SIG-M5 (cell line): ENCODE measurements around the gene ZNRD2.

Source experiments
- DNase-seq: peaks from one replicate; lab custom pipeline; 2025; lab: John Stamatoyannopoulos, UW

ZNRD2 gene

GRCh38 chr11:65588199-65589054, 18.1 kb downstream of the ZNRD2 start:
- DNase-seq: no peak

DNA sequence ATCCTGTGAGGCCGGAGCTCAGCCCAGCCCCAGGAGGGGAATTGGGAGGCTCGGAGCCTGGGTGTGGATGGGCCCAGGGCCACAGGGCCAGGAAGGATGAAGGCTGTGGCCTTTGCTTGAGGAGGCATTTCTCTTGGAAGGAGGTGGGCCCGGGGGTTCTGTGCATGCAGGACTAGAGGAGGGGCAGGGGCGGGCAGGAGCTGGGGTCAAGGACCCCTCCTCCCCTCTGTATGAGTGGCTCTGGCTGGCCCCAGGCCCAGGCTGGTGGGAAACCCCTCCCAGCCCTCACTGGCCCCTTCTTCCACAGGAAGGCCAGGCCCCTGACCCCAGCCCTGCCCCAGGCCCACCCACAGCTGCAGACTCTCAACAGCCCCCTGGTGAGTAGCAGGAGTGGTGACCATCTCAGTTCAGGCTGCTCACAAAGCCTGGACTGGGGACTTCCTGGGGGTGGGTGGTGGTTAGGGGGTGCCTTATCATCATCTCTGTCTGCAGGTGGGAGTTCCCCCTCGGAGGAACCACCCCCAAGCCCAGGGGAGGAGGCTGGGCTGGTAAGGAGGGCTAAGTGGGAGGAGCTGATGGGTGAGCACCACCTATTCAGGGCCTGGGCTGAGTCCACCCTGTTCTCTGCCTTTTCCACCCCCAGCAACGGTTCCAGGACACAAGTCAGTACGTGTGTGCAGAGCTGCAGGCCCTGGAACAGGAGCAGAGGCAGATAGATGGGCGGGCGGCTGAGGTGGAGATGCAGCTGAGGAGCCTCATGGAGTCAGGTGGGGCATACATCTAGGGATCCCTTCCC, 19.4 kb downstream of the ZNRD2 start:
- DNase-seq: no peak

DNA sequence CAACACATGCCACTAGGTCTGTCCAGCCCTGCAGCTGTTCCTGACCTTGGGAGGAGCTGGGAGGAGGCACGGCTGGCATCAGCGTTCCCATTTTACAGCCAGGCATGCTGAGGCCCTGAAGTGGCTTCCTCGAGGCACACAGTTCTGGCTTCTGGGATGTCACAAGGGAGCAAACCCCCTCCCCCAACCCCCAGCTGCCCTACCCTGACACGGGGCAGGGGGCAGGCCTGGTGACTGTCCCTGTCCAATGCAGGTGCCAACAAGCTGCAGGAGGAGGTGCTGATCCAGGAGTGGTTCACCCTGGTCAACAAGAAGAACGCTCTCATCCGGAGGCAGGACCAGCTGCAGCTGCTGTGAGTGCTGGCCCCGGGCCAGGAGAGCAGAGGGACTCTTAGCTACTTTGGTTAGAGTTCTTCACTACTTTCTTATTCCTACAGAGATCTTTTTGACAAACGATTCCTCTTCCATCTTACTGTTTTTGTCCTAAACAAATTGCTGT, 20.0 kb downstream of the ZNRD2 start:
- DNase-seq: no peak

- no peak for DNase-seq
These were observed 21.9 kb downstream of the ZNRD2 start for GRCh38 chr11:65591939-65592857.

DNA sequence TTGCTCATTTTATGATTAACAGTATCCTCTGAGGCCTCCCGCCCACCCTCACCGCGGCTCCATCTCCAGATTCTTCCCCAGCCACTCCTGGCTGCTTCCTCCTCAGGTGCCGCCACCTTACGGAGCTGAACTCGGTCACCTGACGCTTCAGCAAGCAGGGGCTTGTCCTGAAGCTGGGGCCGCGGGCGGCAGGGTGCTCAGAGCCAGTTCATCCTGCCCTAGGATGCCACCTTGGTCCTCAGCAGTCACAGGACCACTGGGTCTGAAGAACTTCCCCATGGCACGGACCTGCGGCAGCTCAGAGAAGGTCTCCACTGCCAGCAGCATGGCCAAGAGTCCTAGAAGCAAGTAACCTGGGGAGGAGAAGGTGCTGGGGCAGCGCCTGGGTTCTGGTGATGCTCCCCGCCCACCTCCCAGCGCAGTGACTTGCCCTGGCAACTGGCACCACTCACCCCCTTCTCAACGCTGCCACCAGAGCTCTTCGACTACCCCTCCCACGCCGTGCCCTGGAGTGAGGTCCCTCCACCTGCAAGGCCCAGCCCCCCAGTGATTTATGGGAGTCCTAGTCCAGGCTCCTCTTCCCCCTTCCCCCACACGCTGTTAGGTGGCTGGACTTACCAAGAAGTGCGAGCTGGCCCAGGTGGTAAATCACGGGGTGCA, 22.7 kb downstream of the ZNRD2 start:
- DNase-seq: no peak

GRCh38 chr11:65593518-65594414, 23.5 kb downstream of the ZNRD2 start:
- no peak for DNase-seq

- DNase-seq: no peak
These were observed 24.9 kb downstream of the ZNRD2 start for GRCh38 chr11:65595131-65595530.

GRCh38 chr11:65595543-65596281, 25.4 kb downstream of the ZNRD2 start, which contains the start of gene KCNK7:
KCNK7 (minus strand) TSS chr11:65595800; CDS start chr11:65595772, 28 bp downstream.
- DNase-seq: no peak

GRCh38 chr11:65596520-65596919, 26.2 kb downstream of the ZNRD2 start:
- no peak for DNase-seq

GRCh38 chr11:65598258-65598699, 28.0 kb downstream of the ZNRD2 start:
- no peak for DNase-seq

- DNase-seq: no peak
These were observed 29.1 kb downstream of the ZNRD2 start for GRCh38 chr11:65599216-65599954.

DNA sequence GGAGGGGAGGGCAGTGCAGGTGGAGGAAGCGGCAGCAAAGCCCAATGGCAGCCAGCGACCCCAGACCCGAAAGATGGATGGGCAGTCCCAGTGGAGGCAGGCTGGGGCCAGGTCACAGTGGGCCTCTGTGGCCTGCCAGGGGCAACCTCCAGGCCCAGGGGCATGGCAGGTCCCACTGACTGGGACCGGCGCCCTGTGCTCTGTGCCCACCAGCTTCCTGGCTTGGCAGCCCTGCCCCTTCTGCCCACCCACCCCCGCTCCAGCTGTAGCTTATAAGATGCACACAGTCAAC, 29.6 kb downstream of the ZNRD2 start:
- DNase-seq: no peak

DNA sequence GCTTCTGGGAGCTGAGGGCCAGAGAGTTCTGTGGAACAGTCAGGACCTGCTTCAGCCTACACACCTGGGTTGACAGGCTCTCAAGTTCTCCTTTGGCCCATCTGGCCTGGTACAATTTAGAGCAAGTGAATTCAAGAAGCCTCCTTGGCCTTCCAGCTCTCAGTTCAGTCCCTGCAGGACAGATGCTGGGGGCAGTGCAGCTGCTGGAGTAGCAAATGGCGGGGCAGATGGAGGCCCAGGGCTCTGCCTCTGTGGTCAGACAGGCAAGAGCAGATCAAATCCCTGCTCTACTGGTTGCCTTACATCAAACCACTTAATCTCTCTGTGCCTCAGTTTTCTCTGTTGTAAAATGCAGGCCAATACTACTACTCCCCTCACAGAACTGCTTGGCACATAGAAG, 34.0 kb downstream of the ZNRD2 start:
- DNase-seq: no peak

GRCh38 chr11:65606876-65607613, 36.8 kb downstream of the ZNRD2 start:
- no peak for DNase-seq

DNA sequence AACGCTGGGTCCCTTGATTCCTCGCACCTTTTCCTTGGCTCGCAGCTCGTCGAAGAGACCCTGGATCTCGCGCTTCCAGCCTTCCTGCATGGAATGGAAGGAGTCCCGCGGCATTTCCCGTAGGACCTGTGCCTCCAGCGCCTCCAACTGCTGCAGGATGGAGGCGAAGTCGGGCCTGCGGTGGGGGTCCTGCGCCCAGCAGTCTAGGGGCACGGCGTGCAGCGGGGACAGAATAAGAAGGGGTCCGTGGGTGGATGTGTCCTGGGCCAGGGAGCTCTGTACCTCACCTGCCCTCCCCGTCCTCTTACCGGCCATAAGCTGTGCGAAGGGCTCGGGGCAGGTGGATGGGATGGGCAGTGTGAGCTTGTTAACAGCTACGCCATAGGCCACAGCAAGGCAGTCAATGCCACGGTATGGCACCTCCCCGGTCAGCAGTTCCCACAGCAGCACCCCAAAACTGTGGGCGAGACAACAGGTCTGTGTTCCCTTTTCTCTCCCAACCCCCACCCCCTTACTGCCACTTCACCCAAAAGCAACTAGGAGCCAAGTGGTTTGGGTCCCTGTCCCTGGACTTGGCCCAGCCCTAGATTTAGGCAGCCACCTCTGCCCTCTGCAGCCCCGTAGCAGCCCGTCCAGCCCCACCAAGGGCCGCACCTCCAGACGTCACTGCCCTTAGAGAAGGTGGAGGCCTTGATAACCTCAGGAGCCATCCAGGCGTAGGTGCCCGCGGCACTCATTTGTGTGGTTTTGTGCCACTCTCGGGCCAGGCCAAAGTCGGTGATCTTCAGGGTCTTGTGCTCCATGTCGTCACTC, 37.5 kb downstream of the ZNRD2 start:
- DNase-seq: no peak

GRCh38 chr11:65609229-65609628, 39.0 kb downstream of the ZNRD2 start:
- no peak for DNase-seq

DNA sequence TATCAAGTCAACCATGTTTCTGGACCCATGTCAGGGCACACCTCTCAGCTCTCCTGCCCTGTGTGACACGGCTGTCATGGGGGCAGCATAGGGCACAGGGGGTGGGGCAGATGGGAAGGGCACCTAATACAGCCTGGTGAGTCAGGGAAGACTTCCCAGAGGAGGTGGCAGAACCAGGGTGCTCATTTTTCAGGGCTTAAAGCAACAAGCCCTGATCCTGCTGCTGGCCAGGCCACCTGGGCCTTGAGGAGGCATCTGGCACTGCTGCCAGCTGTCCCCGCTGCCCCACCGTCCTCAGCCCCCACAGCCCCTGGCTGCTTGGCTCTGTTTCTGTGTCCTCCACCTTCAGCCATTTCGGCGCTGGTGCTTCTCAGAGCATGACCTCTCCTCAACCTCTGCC, 39.4 kb downstream of the ZNRD2 start:
- DNase-seq: no peak
